NB4 (cell line): ENCODE data around the gene GAB2.
A peak's percentile ranks its signal among the peaks of the same experiment; 100 is the strongest.

Source experiments
- DNase-seq: peaks from one replicate; pipeline ENCODE4 v3.0.0; 2010; ENCODE audit warnings: low read depth
- H3K4me3 ChIP-seq: one replicate; pipeline ENCODE4 v1.5.1; 2011; ENCODE audit warnings: mild to moderate bottlenecking, low read depth, low read length, moderate library complexity
- CTCF ChIP-seq: IDR thresholded peaks from one replicate; pipeline ENCODE4 v1.5.1; 2012; ENCODE audit warnings: low read depth, low read length
- MAX ChIP-seq: IDR thresholded peaks from 2 replicates; pipeline ENCODE4 v1.6.1; 2011; ENCODE audit warnings: low read depth, low read length
- MYC ChIP-seq: IDR thresholded peaks from 2 replicates; pipeline ENCODE4 v1.6.1; 2011; ENCODE audit warnings: low read depth, low read length
- POLR2A ChIP-seq: IDR thresholded peaks from 2 replicates; pipeline ENCODE4 v1.6.1; 2011; ENCODE audit warnings: mild to moderate bottlenecking; ENCODE audit not compliant: insufficient read length; ENCODE audit errors: extremely low read depth

GAB2 gene

GRCh38 chr11:78354408-78355308 is 63.0 kb downstream of the GAB2 start:
- TF ChIP-seq CTCF = no peak
- TF ChIP-seq MYC = peak; percentile 33
- TF ChIP-seq MAX = peak; percentile 53
- TF ChIP-seq POLR2A = no peak
- peak; percentile 55 for DNase-seq
- H3K4me3 ChIP-seq = no peak overlapping the region

- no peak overlapping the region for H3K4me3 ChIP-seq
- peak; percentile 30 for DNase-seq
- no peak for TF ChIP-seq MAX
- no peak for TF ChIP-seq POLR2A
- TF ChIP-seq MYC = no peak
- TF ChIP-seq CTCF = no peak
Observed at GRCh38 chr11:78351979-78352841, 65.4 kb downstream of the GAB2 start.

GRCh38 chr11:78351193-78351592 is 66.4 kb downstream of the GAB2 start:
- no peak for TF ChIP-seq POLR2A
- no peak for TF ChIP-seq MYC
- no peak for TF ChIP-seq MAX
- no peak for TF ChIP-seq CTCF
- peak; percentile 73 for DNase-seq
- H3K4me3 ChIP-seq = peak overlapping the region; percentile 62

GRCh38 chr11:78350646-78351165 is 66.9 kb downstream of the GAB2 start:
- peak overlapping the region; percentile 62 for H3K4me3 ChIP-seq
- TF ChIP-seq MAX (peak; percentile 98), MYC (peak; percentile 92), POLR2A (no peak)
- DNase-seq = peak; percentile 90

- peak overlapping the region; percentile 62 for H3K4me3 ChIP-seq
- TF ChIP-seq MAX (no peak), MYC (0 out of 2 replicates have a peak, but pooled peaks have one; percentile 58), POLR2A (peak; percentile 11), CTCF (no peak)
- peak; percentile 78 for DNase-seq
Observed at GRCh38 chr11:78350091-78350645, 67.5 kb downstream of the GAB2 start.

- DNase-seq = no peak
- TF ChIP-seq MYC (no peak), POLR2A (no peak), CTCF (no peak), MAX (no peak)
- peak overlapping the region; percentile 62 for H3K4me3 ChIP-seq
Observed at GRCh38 chr11:78349624-78350023, 68.0 kb downstream of the GAB2 start.
